ENCODE data around the gene NDRG2. TPM values are rescaled to one million over a fixed set of nuclear protein-coding genes. Genes with fewer than 3 reads are reported as not detected.

NDRG2 gene
- total RNA-seq, 1 experiment from 2014 or later, result 18.9 TPM

GRCh38 chr14:21066882-21067502 lies 42.1 kb upstream of the NDRG2 start:
- Histone ChIP-seq H3K9me3 (ENCODE audit: control insufficient read depth in 1 of 2, insufficient read depth in 1 of 2, low read depth in 1 of 2, low read length in 2 of 2) (no peaks in the 10 kb centered on the region), H4K20me1 (ENCODE audit: insufficient read depth) (no peaks in the 10 kb centered on the region), H3K36me3 (ENCODE audit: control insufficient read depth in 1 of 2, insufficient read depth in 2 of 2, low read length in 2 of 2) (no peaks in the 10 kb centered on the region), H3K9ac (ENCODE audit: low read length) (no peak overlapping the region), H3K4me2 (ENCODE audit: low read length) (no peak overlapping the region), H2AFZ (ENCODE audit: low read depth, low read length, poor library complexity, severe bottlenecking) (no peak overlapping the region), H3K79me2 (ENCODE audit: insufficient read depth, low read length) (no peaks in the 10 kb centered on the region), H3K9me2 (ENCODE audit: insufficient read depth) (no peaks in the 10 kb centered on the region), H3K4me3 (replicated peaks in 1 of 2; ENCODE audit: low read depth in 1 of 2, low read length in 2 of 2) (no peak overlapping the region), H3K27ac (ENCODE audit: low read depth, low read length) (no peak overlapping the region), H3K27me3 (ENCODE audit: insufficient read depth, low read length) (peaks cover 9% of the 10 kb centered on the region), H3K4me1 (ENCODE audit: control insufficient read depth in 1 of 2, insufficient read depth in 2 of 2, low read length in 2 of 2) (peaks cover 7 to 28% of the 10 kb centered on the region in 2 experiments)
- ChIA-PET POLR2A (interaction anchor here (0.8 to 2.6 kb wide), 2 partner anchors 38 to 52 kb away, joined by 3 to 14 read pairs; no protein-coding TSS in a partner anchor), CTCF (interaction anchor here (0.6 to 3.2 kb wide), 7 partner anchors 20 to 52 kb away, joined by 3 to 59 read pairs (median 5); no protein-coding TSS in a partner anchor), RAD21 (ENCODE audit: low non-redundant PET in 1 of 2, low total read pairs in 2 of 2, uncharacterized antibody in 2 of 2, unreplicated experiment in 2 of 2) (interaction anchor here (0.9 to 1.3 kb wide), 3 partner anchors 23 to 38 kb away, joined by 3 to 8 read pairs (median 3); no protein-coding TSS in a partner anchor)
- TF ChIP-seq CTCF (IDR thresholded peaks at IDR 0.05 in 2 of 3, conservative IDR thresholded peaks at IDR 0.05 in 1 of 3; ENCODE audit: borderline replicate concordance in 1 of 3, insufficient read depth in 1 of 3, low read depth in 2 of 3, low read length in 2 of 3) (peak; percentile 30 to 52 (median 40); a peak in 4 of 6 replicates), RAD21 (IDR thresholded peaks at IDR 0.05; ENCODE audit: low read depth) (peak; percentile 57), MAX (IDR thresholded peaks at IDR 0.05) (no peak)
- peak; percentile 19 for DNase-seq (ENCODE audit: low read depth, low spot score)
- no TSS peak for BruUV-seq (replicated peaks)
- intact Hi-C loops (cut with micrococcal nuclease), result no loop called here
- ATAC-seq, result peak; percentile 41

GRCh38 chr14:21063479-21063878 lies 38.6 kb upstream of the NDRG2 start:
- Histone ChIP-seq H3K4me2 (ENCODE audit: low read length) (no peak overlapping the region), H2AFZ (ENCODE audit: low read depth, low read length, poor library complexity, severe bottlenecking) (no peak overlapping the region), H3K27me3 (ENCODE audit: insufficient read depth, low read length) (peaks cover 5% of the 10 kb centered on the region), H3K36me3 (ENCODE audit: control insufficient read depth in 1 of 2, insufficient read depth in 2 of 2, low read length in 2 of 2) (no peaks in the 10 kb centered on the region), H3K9me3 (ENCODE audit: control insufficient read depth in 1 of 2, insufficient read depth in 1 of 2, low read depth in 1 of 2, low read length in 2 of 2) (no peaks in the 10 kb centered on the region), H3K79me2 (ENCODE audit: insufficient read depth, low read length) (no peaks in the 10 kb centered on the region), H4K20me1 (ENCODE audit: insufficient read depth) (no peaks in the 10 kb centered on the region), H3K4me1 (ENCODE audit: control insufficient read depth in 1 of 2, insufficient read depth in 2 of 2, low read length in 2 of 2) (peaks cover 0 to 2% of the 10 kb centered on the region in 2 experiments; a peak in 1 of 4 replicates), H3K27ac (ENCODE audit: low read depth, low read length) (no peak overlapping the region), H3K9me2 (ENCODE audit: insufficient read depth) (no peaks in the 10 kb centered on the region), H3K4me3 (replicated peaks in 1 of 2; ENCODE audit: low read depth in 1 of 2, low read length in 2 of 2) (no peak overlapping the region), H3K9ac (ENCODE audit: low read length) (no peak overlapping the region)
- DNase-seq (ENCODE audit: low read depth, low spot score), result no peak
- ChIA-PET CTCF (interaction anchor here (0.8 kb wide), 1 partner anchor 49 kb away, joined by 4 read pairs; no protein-coding TSS in a partner anchor), POLR2A (no interaction called here), RAD21 (ENCODE audit: low non-redundant PET in 1 of 2, low total read pairs in 2 of 2, uncharacterized antibody in 2 of 2, unreplicated experiment in 2 of 2) (no interaction called here)
- intact Hi-C loops (cut with micrococcal nuclease), result no loop called here
- BruUV-seq (replicated peaks), result no TSS peak
- no peak for ATAC-seq
- TF ChIP-seq ZFX (IDR thresholded peaks at IDR 0.05), result no peak
- no peak for TF ChIP-seq SP1 (IDR thresholded peaks at IDR 0.05; ENCODE audit: low read depth)
- TF ChIP-seq ZBTB33 (IDR thresholded peaks at IDR 0.05; ENCODE audit: extremely low read depth, insufficient replicate concordance, low read length), result no peak
- TF ChIP-seq CEBPB (IDR thresholded peaks at IDR 0.05; ENCODE audit: low read depth), result no peak
- TF ChIP-seq CTCF (IDR thresholded peaks at IDR 0.05 in 2 of 3, conservative IDR thresholded peaks at IDR 0.05 in 1 of 3; ENCODE audit: borderline replicate concordance in 1 of 3, insufficient read depth in 1 of 3, low read depth in 2 of 3, low read length in 2 of 3), result no peak
- no peak for TF ChIP-seq FOSL1 (IDR thresholded peaks at IDR 0.05; ENCODE audit: low read depth)
- TF ChIP-seq ZNF274 (IDR thresholded peaks at IDR 0.05; ENCODE audit: low read depth, low read length), result no peak
- no peak for TF ChIP-seq SIN3A (IDR thresholded peaks at IDR 0.05; ENCODE audit: low read depth)
- no peak for TF ChIP-seq YY1 (IDR thresholded peaks at IDR 0.05; ENCODE audit: extremely low read depth, insufficient replicate concordance, low read depth, low read length)
- no peak for TF ChIP-seq CBX3 (IDR thresholded peaks at IDR 0.05; ENCODE audit: low read depth)

All from HCT116 (cell line).